ENCODE measurements around the gene PRSS22. TPM values are rescaled to one million over a fixed set of nuclear protein-coding genes. Genes with fewer than 3 reads are reported as not detected.
A peak's percentile ranks its signal among the peaks of the same experiment; 100 is the strongest.

PRSS22 gene
- total RNA-seq, 2 experiments from 2014 or later: not detected

DNA sequence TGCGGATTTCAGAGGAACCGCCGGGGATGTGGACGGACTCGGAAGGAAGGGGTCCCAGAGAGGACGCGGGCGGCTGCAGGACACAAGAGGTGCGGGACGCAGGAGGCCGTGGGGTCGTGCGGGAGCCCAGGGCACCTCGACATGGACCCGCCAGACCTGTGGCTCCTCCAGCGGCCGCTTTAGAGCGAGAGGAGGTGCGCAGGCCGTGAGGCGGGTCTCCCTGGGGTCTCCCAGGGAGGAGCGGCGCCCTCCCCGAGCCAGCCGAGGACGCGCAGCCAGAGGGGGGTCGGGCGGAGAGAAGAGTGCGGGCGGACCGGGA, 46.9 kb upstream of the PRSS22 start:
- H3K36me3 ChIP-seq (ENCODE audit: insufficient read depth, low read length): no peaks in the 10 kb centered on the region
- peak overlapping the region; percentile 70; the same call in 1 of the 2 replicates for H2AFZ ChIP-seq (ENCODE audit: low read length)
- no peaks in the 10 kb centered on the region for H3K79me2 ChIP-seq (ENCODE audit: insufficient read depth, low read depth, low read length)
- TSS peak; percentile 69 for BruUV-seq (replicated peaks)
- no peaks in the 10 kb centered on the region for H3K9me2 ChIP-seq (ENCODE audit: insufficient read depth, low read length)
- H3K4me3 ChIP-seq (ENCODE audit: low read depth, low read length, poor library complexity, severe bottlenecking): peak overlapping the region; percentile 77
- peak overlapping the region; percentile 51 for H3K27ac ChIP-seq (ENCODE audit: low read depth, low read length, poor library complexity, severe bottlenecking)
- TF ChIP-seq, protein P1, sequence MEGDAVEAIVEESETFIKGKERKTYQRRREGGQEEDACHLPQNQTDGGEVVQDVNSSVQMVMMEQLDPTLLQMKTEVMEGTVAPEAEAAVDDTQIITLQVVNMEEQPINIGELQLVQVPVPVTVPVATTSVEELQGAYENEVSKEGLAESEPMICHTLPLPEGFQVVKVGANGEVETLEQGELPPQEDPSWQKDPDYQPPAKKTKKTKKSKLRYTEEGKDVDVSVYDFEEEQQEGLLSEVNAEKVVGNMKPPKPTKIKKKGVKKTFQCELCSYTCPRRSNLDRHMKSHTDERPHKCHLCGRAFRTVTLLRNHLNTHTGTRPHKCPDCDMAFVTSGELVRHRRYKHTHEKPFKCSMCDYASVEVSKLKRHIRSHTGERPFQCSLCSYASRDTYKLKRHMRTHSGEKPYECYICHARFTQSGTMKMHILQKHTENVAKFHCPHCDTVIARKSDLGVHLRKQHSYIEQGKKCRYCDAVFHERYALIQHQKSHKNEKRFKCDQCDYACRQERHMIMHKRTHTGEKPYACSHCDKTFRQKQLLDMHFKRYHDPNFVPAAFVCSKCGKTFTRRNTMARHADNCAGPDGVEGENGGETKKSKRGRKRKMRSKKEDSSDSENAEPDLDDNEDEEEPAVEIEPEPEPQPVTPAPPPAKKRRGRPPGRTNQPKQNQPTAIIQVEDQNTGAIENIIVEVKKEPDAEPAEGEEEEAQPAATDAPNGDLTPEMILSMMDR (conservative IDR thresholded peaks at IDR 0.05; ENCODE audit: low read length): no peak
- no peak for TF ChIP-seq EZH2phosphoT487 (IDR thresholded peaks at IDR 0.05; ENCODE audit: borderline replicate concordance, low read depth, low read length)
- CTCF ChIA-PET (ENCODE audit: unreplicated experiment): interaction anchor here (1.5 kb wide), 1 partner anchor 37 kb away, joined by 4 read pairs; no protein-coding TSS in a partner anchor
- H3K4me2 ChIP-seq (ENCODE audit: low read length): peak overlapping the region; percentile 99
- no peaks in the 10 kb centered on the region for H4K20me1 ChIP-seq (ENCODE audit: insufficient read depth, low read length)
- H3K4me1 ChIP-seq (ENCODE audit: insufficient read depth, low read length, poor library complexity, severe bottlenecking): peaks cover 15% of the 10 kb centered on the region
- POLR2A ChIA-PET: interaction anchor here (1.5 kb wide), 1 partner anchor 37 kb away, joined by 7 read pairs; no protein-coding TSS in a partner anchor
- H3K9me3 ChIP-seq (ENCODE audit: low read length): no peaks in the 10 kb centered on the region
- no peak for DNase-seq (ENCODE audit: low spot score)
- intact Hi-C loops (cut with micrococcal nuclease; ENCODE audit: unreplicated experiment): loop anchor here (1.0 kb wide), 1 partner anchor 23 kb away; no protein-coding TSS in a partner anchor

DNA sequence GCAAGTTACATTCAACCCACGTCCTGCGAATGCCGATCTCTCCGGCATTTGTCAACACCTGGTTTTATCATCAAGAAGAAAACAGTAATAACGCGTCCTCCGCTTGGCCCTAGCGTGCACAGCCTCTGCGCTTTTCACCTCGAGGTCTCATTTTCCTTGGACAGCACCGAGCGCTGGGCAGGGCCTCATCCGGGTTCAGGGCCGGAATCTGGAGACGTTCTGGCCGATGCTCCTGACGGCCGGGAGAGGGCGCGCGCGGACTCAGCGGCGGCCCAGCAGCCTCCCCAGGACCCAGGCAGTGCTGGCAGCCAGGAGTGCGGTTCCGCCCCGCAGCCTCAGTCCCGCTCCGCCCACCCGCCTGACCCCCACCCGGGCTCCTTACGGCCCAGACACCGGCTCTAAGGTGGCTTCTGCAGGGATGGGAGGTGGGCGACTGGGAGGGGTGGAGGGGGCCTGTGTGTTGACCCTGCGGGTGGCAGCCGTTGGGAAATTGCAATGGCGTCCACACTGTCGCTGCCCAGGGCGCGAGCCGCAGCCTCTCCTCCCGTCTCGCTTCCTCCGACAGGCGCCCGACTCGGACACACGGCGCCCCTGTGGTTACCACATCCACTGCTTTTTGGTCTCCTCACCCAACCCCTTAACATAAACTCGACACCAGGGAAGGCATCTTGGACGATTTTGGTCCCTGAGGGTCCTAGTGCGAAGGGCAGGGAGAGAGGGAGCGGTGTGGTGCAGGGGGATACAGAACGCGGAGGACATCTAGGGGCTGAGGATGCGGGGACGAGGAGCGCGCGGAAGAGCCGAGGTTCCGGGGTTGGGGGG, 46.3 kb upstream of the PRSS22 start:
- peaks cover 15% of the 10 kb centered on the region for H3K4me1 ChIP-seq (ENCODE audit: insufficient read depth, low read length, poor library complexity, severe bottlenecking)
- peak; percentile 85 for DNase-seq (ENCODE audit: low spot score)
- H3K9me3 ChIP-seq (ENCODE audit: low read length): no peaks in the 10 kb centered on the region
- no TSS peak for BruUV-seq (replicated peaks)
- H3K4me3 ChIP-seq (ENCODE audit: low read depth, low read length, poor library complexity, severe bottlenecking): peak overlapping the region; percentile 77
- H4K20me1 ChIP-seq (ENCODE audit: insufficient read depth, low read length): no peaks in the 10 kb centered on the region
- H3K27ac ChIP-seq (ENCODE audit: low read depth, low read length, poor library complexity, severe bottlenecking): peak overlapping the region; percentile 51
- no peaks in the 10 kb centered on the region for H3K79me2 ChIP-seq (ENCODE audit: insufficient read depth, low read depth, low read length)
- H3K4me2 ChIP-seq (ENCODE audit: low read length): peak overlapping the region; percentile 99
- TF ChIP-seq EZH2phosphoT487 (IDR thresholded peaks at IDR 0.05; ENCODE audit: borderline replicate concordance, low read depth, low read length): no peak
- TF ChIP-seq, protein P1 (conservative IDR thresholded peaks at IDR 0.05; ENCODE audit: low read length): peak; percentile 90
- H3K36me3 ChIP-seq (ENCODE audit: insufficient read depth, low read length): no peaks in the 10 kb centered on the region
- H2AFZ ChIP-seq (ENCODE audit: low read length): peak overlapping the region; percentile 70
- H3K9me2 ChIP-seq (ENCODE audit: insufficient read depth, low read length): no peaks in the 10 kb centered on the region
- POLR2A ChIA-PET: no interaction called here
- CTCF ChIA-PET (ENCODE audit: unreplicated experiment): no interaction called here
- intact Hi-C loops (cut with micrococcal nuclease; ENCODE audit: unreplicated experiment): no loop called here
